GM18511 (cell line): ENCODE measurements around the gene MME.

ENCODE experiments used
- ATAC-seq: cut with Tn5 transposase; IDR thresholded peaks from one replicate; pipeline ENCODE4 v1.9.1; 2021; ENCODE audit warnings: mild to moderate bottlenecking, moderate library complexity; ENCODE audit not compliant: unreplicated experiment

The MME gene

DNA sequence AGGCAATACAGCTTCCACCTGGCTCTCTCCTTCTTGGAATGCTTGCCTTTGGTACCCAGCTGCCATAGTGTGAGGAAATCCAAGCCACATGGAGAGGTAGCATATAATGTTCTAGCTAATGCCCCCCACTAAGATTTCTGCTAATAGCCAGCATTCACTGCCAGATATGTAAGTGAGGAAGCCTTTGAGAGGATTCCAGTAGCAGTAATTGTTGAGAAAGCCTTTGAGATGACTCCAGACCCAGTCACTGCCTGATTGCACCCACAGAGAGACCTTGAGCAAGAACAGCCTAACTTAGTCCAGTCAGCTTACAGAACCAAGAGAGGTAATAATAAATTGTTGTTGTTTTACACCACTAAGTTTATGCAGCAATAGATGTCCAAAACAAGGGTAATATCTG, 150.3 kb downstream of the MME start:
- ATAC-seq: no peak

DNA sequence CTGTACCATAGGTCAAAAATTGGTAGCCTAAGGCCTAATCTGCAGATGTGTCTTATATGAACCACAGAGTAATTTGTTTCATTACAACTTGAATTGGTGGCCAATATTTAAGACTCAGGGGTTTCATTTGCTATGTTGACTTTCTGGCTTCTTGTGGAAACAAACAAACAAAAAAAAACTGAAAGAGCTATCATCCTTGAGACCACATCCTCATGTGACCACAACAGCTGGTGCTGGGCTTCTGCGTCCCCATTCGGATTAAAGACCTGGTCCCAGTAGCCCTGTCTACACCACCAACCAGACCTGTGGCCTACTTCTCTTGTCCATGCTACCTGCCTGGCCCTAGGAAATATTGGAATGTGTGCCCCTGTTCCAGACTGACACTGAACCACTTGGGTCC, 151.7 kb downstream of the MME start:
- peak; percentile 49 for ATAC-seq

DNA sequence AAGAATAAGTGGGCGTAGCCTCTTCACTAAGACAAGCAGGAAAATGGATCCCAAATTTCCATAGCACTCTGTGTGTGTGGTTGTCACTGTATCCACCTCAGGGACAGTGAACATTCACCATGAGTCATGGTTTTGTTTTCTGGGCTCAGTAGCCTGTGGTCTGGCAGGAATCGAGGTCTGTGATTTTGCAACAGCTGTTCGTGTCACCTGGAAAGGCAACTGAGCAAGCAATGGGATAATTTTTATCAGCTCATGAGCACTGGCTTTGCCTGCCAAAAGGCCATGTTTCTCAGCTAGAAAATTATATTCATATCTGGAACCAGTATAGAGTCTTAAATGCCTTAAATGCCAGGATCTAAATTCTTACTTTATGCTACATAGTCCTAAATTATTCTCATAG, 152.5 kb downstream of the MME start:
- no peak for ATAC-seq

DNA sequence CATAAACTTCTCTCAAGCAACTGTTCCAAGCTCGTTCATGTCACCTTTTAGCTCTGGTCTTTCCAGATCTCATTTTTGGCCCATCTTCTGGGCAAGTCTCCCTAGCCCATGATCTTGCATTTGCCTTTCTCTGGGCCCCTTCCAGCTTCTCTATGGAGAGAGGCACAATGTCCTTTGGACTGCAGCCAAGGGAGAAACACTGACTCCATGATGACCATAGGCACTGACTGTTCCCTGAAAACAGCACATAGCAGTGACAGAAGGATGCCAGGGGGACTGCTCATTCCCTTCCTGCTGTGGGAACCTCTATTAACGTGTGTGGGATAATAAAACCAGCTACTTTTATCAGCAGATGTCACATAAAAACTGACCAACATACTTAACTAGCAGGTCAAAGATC, 153.1 kb downstream of the MME start:
- no peak for ATAC-seq
